IPS DF 19.7 (cell line): ENCODE measurements around the gene TBC1D22B.
"Not testable (repeated sequence)": the region's sequence is repeated elsewhere in the genome, so short reads cannot be mapped to it uniquely, and the experiment has no call there.

Experiments
- DNase-seq: peaks from one replicate; pipeline ENCODE4 v3.0.0-alpha.2; 2013; ENCODE audit warnings: low read depth, low spot score

The TBC1D22B gene

GRCh38 chr6:37303091-37303660 lies 45.6 kb downstream of the TBC1D22B start:
- no peak for DNase-seq

GRCh38 chr6:37303891-37304503 lies 46.4 kb downstream of the TBC1D22B start:
- DNase-seq = no peak

GRCh38 chr6:37304766-37305165 lies 47.2 kb downstream of the TBC1D22B start:
- no peak for DNase-seq

- no peak for DNase-seq
Observed at GRCh38 chr6:37305841-37306425, 48.4 kb downstream of the TBC1D22B start.

- DNase-seq = no peak
Observed at GRCh38 chr6:37306624-37307222, 49.2 kb downstream of the TBC1D22B start.

- DNase-seq = not testable (repeated sequence)
Observed at GRCh38 chr6:37307484-37307883, 49.9 kb downstream of the TBC1D22B start.

GRCh38 chr6:37308069-37308815 lies 50.7 kb downstream of the TBC1D22B start:
- no peak for DNase-seq

GRCh38 chr6:37309046-37309445 lies 51.5 kb downstream of the TBC1D22B start:
- no peak for DNase-seq

- DNase-seq = no peak
Observed at GRCh38 chr6:37309692-37310091, 52.1 kb downstream of the TBC1D22B start.

- DNase-seq = no peak
Observed at GRCh38 chr6:37310966-37311365, 53.4 kb downstream of the TBC1D22B start.

GRCh38 chr6:37311741-37312473 lies 54.3 kb downstream of the TBC1D22B start:
- no peak for DNase-seq

GRCh38 chr6:37313723-37314486 lies 56.3 kb downstream of the TBC1D22B start:
- DNase-seq = no peak

- no peak for DNase-seq
Observed at GRCh38 chr6:37314487-37315156, 57.0 kb downstream of the TBC1D22B start.

GRCh38 chr6:37315157-37315515 lies 57.6 kb downstream of the TBC1D22B start:
- no peak for DNase-seq

GRCh38 chr6:37316071-37316470 lies 58.5 kb downstream of the TBC1D22B start:
- DNase-seq = no peak

- no peak for DNase-seq
Observed at GRCh38 chr6:37317312-37318038, 59.9 kb downstream of the TBC1D22B start.

GRCh38 chr6:37319156-37319555 lies 61.6 kb downstream of the TBC1D22B start:
- no peak for DNase-seq

GRCh38 chr6:37319856-37320480 lies 62.4 kb downstream of the TBC1D22B start:
- DNase-seq = no peak

- DNase-seq = no peak
Observed at GRCh38 chr6:37320646-37321045, 63.1 kb downstream of the TBC1D22B start.
